Adrenal gland (tissue), 12 donors: Measurements from ENCODE around the gene GPRC6A. TPM values are rescaled to one million over a fixed set of nuclear protein-coding genes. Genes with fewer than 3 reads are reported as not detected.

Experiments used
- DNase-seq, 7 donors: peaks; one replicate each; pipeline ENCODE4 v3.0.0-alpha.2; 2019 to 2020
- H3K27ac ChIP-seq, 5 donors: fragments of 200-600 bp; sonication (generic) in 4 of 5; 1 replicate in 3 of 5; 2 replicates in 2 of 5; pipeline versions ENCODE4 v1.5.1 to v1.8.0; 2016 to 2020; ENCODE audit warnings: mild to moderate bottlenecking in 1 of 5
- H3K27me3 ChIP-seq: fragments of 200-600 bp; 2 replicates; pipeline ENCODE4 v1.8.0; 2021
- H3K36me3 ChIP-seq, 2 donors: fragments of 200-600 bp; replicated peaks in 1 of 2; 1 replicate in 1 of 2; 2 replicates in 1 of 2; pipeline versions ENCODE4 v1.5.1 to v1.8.0; 2018 to 2022
- H3K4me1 ChIP-seq, 2 donors: fragments of 200-600 bp; replicated peaks in 1 of 2; 1 replicate in 1 of 2; 2 replicates in 1 of 2; pipeline versions ENCODE4 v1.5.1 to v1.8.0; 2018 to 2021
- H3K4me3 ChIP-seq, 4 donors: fragments of 200-600 bp; sonication (generic) in 3 of 4; one replicate each; pipeline ENCODE4 v1.5.1; 2016 to 2018
- H3K9me3 ChIP-seq, 3 donors: fragments of 200-600 bp; sonication (generic) in 1 of 3; replicated peaks in 1 of 3; 1 replicate in 2 of 3; 2 replicates in 1 of 3; pipeline versions ENCODE4 v1.5.1 to v1.8.0; 2016 to 2021
- CTCF ChIP-seq, 6 experiments: fragments of 450-650 bp in 4 of 6; fragments of 200-600 bp in 2 of 6; sonication (generic) in 1 of 6; IDR thresholded peaks; 1 replicate in 5 of 6; 2 replicates in 1 of 6; pipeline versions ENCODE4 v1.5.1 to v1.8.0; 2016 to 2021; ENCODE audit warnings: antibody characterized with exemption in 6 of 6, mild to moderate bottlenecking in 2 of 6, moderate library complexity in 1 of 6
- POLR2A ChIP-seq, 2 donors: fragments of 450-650 bp; IDR thresholded peaks; one replicate each; pipeline ENCODE4 v1.6.1; 2017; ENCODE audit warnings: antibody characterized with exemption in 2 of 2, mild to moderate bottlenecking in 2 of 2, moderate library complexity in 1 of 2
- WGBS, 4 donors: extraction: QIAGEN DNeasy Blood & Tissue Kit in 2 of 4; methylation state at CpG; one replicate each; pipeline versions ENCODE4 v1.1.5 to v1.1.7; 2013 to 2017; 5-methylcytosine and 5-hydroxymethylcytosine counted together
- intact Hi-C, 2 donors: fragments of 100-400 bp; cut with DNase I; formaldehyde crosslinking; loops; one replicate each; pipeline versions ENCODE4 v1.14.1 to v1.15.0; 2022 to 2023
- polyA plus RNA-seq, 3 donors: library from polyadenylated mRNA; stranded (reverse); fragments of 200-250 nt in 2 of 3; fragments of 350-450 nt in 1 of 3; fragmentation: Illumina TruSeq in 1 of 3; extraction: RNeasy Lipid Tissue Mini Kit (QIAGEN cat#74804) in 1 of 3; gene quantifications; one replicate each; pipeline ENCODE4 v1.2.3, GENCODE V29; 2013 to 2014
- total RNA-seq, 9 donors: library from RNA; depleted of rRNA in 4 of 9; stranded (reverse); fragments of >200 nt in 4 of 9; fragments of 120-200 nt in 1 of 9; fragmentation: NEBNext Ultra II Directional in 1 of 9; extraction: Animal tissue kit (Norgen Biotek cat#: 25700) in 1 of 9; gene quantifications; one replicate each; pipeline versions ENCODE4 v1.1.0 to v1.2.4, GENCODE V29; 2013 to 2023
- donor health status: healthy with polysubstance abuse.
- donor health status: Bipolar disorder and iron deficiency.
- donor health status: DM: yes; HTN: yes; CAD: no.
- donor health status: DM: no; HTN: no; CAD: no.
- donor health status: DM: no; HTN: no; CAD: no.
- donor health status: DM: yes; HTN: yes; CAD: no.

GPRC6A gene
- total and polyA plus RNA-seq, 12 donors = 0.15 to 7.3 (median 0.71) TPM; not detected in 6

DNA sequence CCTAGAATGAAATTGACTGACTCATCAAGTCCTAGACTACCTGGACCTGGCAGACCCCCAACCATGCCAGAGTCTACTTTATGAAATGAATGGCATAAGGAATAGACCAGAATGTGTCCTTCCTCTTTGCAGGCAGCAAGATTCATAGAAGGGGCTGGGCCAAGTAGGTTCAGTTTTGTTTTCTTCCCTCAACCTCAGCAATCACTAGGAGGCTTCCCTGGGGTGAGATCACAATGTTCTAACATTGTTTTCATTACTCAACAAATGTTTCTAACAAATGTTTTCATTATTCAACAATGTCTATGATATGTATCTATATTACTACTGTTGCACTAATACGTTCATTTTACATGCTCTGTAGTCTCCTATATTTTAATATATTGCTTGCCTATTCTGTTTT, 55.0 kb downstream of the GPRC6A start:
- no peaks in the 10 kb centered on the region for H3K27me3 ChIP-seq
- DNase-seq = no peak
- 54 to 78% (median 58%) methylated on average over 1 of the region's 1 CpG for WGBS, 4 donors
- intact Hi-C loops = no loop called here
- H3K4me3 ChIP-seq = no peak overlapping the region
- H3K36me3 ChIP-seq = no peaks in the 10 kb centered on the region
- H3K9me3 ChIP-seq = no peaks in the 10 kb centered on the region
- H3K4me1 ChIP-seq = no peaks in the 10 kb centered on the region
- TF ChIP-seq POLR2A (IDR thresholded peaks at IDR 0.05) (no peak), CTCF (IDR thresholded peaks at IDR 0.05) (no peak)
- H3K27ac ChIP-seq = no peak overlapping the region

GRCh38 chr6:116772450-116772849, 56.4 kb downstream of the GPRC6A start:
- WGBS, 4 donors = 63 to 81% (median 73%) methylated on average over 1 of the region's 1 CpG
- H3K27me3 ChIP-seq = no peaks in the 10 kb centered on the region
- no peak overlapping the region for H3K27ac ChIP-seq
- no peaks in the 10 kb centered on the region for H3K36me3 ChIP-seq
- H3K9me3 ChIP-seq = no peaks in the 10 kb centered on the region
- intact Hi-C loops = no loop called here
- TF ChIP-seq CTCF (IDR thresholded peaks at IDR 0.05) = no peak
- TF ChIP-seq POLR2A (IDR thresholded peaks at IDR 0.05) = no peak
- no peak overlapping the region for H3K4me3 ChIP-seq
- DNase-seq = no peak
- H3K4me1 ChIP-seq = no peaks in the 10 kb centered on the region

DNA sequence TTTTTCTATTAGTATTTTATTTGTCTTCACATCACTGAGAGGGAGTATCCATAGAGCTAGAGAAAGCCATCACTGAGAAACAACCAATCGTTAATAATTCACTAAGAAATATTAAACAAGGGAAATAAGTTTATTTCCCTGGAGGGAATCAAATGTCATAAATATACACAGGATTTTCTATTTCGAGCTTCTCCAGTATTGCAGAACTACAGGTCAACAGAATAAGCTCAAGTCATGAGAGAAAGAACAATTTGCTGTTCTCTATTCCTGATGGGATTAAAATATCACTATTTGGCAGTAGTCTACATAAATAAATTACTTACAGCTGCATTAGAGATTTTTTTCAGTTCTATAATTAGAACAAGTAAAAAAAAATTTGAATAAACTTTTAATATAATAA, 61.2 kb downstream of the GPRC6A start:
- WGBS, 4 donors = 56 to 65% (median 62%) methylated on average over 2 of the region's 2 CpGs

GRCh38 chr6:116766506-116767176, 62.2 kb downstream of the GPRC6A start:
- TF ChIP-seq CTCF (IDR thresholded peaks at IDR 0.05) = no peak
- TF ChIP-seq POLR2A (IDR thresholded peaks at IDR 0.05) = no peak
- WGBS, 4 donors = 66 to 69% (median 68%) methylated on average over 5 of the region's 5 CpGs
- no peak overlapping the region for H3K4me3 ChIP-seq

More for the DNA sequence above, 61.2 kb downstream of the GPRC6A start:
- Histone ChIP-seq H3K27me3 (no peaks in the 10 kb centered on the region), H3K4me1 (peaks cover 0 to 4% of the 10 kb centered on the region in 2 donors), H3K4me3 (no peak overlapping the region), H3K36me3 (no peaks in the 10 kb centered on the region), H3K27ac (no peak overlapping the region), H3K9me3 (no peaks in the 10 kb centered on the region)
- no peak for TF ChIP-seq CTCF (IDR thresholded peaks at IDR 0.05)
- TF ChIP-seq POLR2A (IDR thresholded peaks at IDR 0.05) = no peak
- intact Hi-C loops = no loop called here
- no peak for DNase-seq

More at GRCh38 chr6:116766506-116767176, 62.2 kb downstream of the GPRC6A start:
- intact Hi-C loops = no loop called here
- Histone ChIP-seq H3K36me3 (no peaks in the 10 kb centered on the region), H3K27me3 (no peaks in the 10 kb centered on the region), H3K9me3 (no peaks in the 10 kb centered on the region), H3K4me1 (peaks cover 0 to 4% of the 10 kb centered on the region in 2 donors), H3K27ac (no peak overlapping the region)
- DNase-seq = no peak
